ENCODE results near the gene HSP90AB1. TPM values are rescaled to one million over a fixed set of nuclear protein-coding genes. Genes with fewer than 3 reads are reported as not detected.

Gene HSP90AB1
- total and polyA plus RNA-seq, 9 of the 15 experiments (the other 6 are each of a cell fraction or from before 2014, with no cell fraction given) = 1,780 to 3,358 (median 2,262) TPM

DNA sequence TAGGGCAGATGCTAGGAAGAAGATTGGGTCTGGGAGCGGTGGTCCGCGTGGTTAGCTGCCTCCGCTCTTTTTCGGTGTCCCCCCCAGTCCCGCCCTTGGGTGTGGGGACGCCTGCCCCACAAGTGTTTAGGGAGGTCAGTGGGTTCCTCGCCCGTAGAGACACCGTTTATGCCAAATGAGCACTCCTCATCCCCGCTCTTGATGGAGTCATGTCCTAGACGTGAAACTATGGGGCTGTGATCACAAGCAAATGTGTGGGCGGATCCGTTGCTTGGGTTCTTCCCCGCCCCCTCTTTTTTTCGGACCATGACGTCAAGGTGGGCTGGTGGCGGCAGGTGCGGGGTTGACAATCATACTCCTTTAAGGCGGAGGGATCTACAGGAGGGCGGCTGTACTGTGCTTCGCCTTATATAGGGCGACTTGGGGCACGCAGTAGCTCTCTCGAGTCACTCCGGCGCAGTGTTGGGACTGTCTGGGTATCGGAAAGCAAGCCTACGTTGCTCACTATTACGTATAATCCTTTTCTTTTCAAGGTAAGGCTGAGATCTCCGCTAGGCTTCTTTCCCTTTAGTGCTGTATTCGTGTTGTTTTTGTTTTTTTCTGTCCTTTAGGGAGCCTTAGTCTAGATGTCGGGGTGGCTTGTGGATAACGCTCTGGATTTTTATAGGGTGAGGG, at the start of gene HSP90AB1 (continued):
- TF ChIP-seq HSF4 (CRISPR knock-in tag; IDR thresholded peaks at IDR 0.05; ENCODE audit: borderline replicate concordance) = no peak
- no peak for TF ChIP-seq GATA2 (CRISPR knock-in tag; IDR thresholded peaks at IDR 0.05)
- TF ChIP-seq, protein P1, sequence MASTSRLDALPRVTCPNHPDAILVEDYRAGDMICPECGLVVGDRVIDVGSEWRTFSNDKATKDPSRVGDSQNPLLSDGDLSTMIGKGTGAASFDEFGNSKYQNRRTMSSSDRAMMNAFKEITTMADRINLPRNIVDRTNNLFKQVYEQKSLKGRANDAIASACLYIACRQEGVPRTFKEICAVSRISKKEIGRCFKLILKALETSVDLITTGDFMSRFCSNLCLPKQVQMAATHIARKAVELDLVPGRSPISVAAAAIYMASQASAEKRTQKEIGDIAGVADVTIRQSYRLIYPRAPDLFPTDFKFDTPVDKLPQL (IDR thresholded peaks at IDR 0.05; ENCODE audit: extremely low read depth, insufficient read length) = peak; percentile 98
- TF ChIP-seq HOXB6 (CRISPR knock-in tag; IDR thresholded peaks at IDR 0.05; ENCODE audit: borderline replicate concordance) = no peak
- no peak for TF ChIP-seq SRSF1 (IDR thresholded peaks at IDR 0.05; ENCODE audit: low read depth, low read length)
- TF ChIP-seq KAT2B (IDR thresholded peaks at IDR 0.05; ENCODE audit: low read depth, low read length) = no peak
- peak; percentile 76; the same call in 1 of the 2 replicates for TF ChIP-seq NR1H2 (CRISPR knock-in tag; IDR thresholded peaks at IDR 0.05)
- TF ChIP-seq ZNF41 (CRISPR knock-in tag; conservative IDR thresholded peaks at IDR 0.05) = no peak
- no peak for TF ChIP-seq KDM2B (CRISPR knock-in tag; IDR thresholded peaks at IDR 0.05)
- peak; percentile 87 for TF ChIP-seq ARHGAP35 (IDR thresholded peaks at IDR 0.05; ENCODE audit: partially characterized antibody)
- no peak for TF ChIP-seq ZNF778 (CRISPR knock-in tag; IDR thresholded peaks at IDR 0.05)
- 0 out of 2 replicates have a peak, but pooled peaks have one; percentile 28 for TF ChIP-seq MIER1 (IDR thresholded peaks at IDR 0.05; ENCODE audit: low read depth)
- no peak for TF ChIP-seq SNAPC5 (CRISPR knock-in tag; IDR thresholded peaks at IDR 0.05)
- peak; percentile 100 for TF ChIP-seq SUPT5H (IDR thresholded peaks at IDR 0.05)
- TF ChIP-seq, protein P2, sequence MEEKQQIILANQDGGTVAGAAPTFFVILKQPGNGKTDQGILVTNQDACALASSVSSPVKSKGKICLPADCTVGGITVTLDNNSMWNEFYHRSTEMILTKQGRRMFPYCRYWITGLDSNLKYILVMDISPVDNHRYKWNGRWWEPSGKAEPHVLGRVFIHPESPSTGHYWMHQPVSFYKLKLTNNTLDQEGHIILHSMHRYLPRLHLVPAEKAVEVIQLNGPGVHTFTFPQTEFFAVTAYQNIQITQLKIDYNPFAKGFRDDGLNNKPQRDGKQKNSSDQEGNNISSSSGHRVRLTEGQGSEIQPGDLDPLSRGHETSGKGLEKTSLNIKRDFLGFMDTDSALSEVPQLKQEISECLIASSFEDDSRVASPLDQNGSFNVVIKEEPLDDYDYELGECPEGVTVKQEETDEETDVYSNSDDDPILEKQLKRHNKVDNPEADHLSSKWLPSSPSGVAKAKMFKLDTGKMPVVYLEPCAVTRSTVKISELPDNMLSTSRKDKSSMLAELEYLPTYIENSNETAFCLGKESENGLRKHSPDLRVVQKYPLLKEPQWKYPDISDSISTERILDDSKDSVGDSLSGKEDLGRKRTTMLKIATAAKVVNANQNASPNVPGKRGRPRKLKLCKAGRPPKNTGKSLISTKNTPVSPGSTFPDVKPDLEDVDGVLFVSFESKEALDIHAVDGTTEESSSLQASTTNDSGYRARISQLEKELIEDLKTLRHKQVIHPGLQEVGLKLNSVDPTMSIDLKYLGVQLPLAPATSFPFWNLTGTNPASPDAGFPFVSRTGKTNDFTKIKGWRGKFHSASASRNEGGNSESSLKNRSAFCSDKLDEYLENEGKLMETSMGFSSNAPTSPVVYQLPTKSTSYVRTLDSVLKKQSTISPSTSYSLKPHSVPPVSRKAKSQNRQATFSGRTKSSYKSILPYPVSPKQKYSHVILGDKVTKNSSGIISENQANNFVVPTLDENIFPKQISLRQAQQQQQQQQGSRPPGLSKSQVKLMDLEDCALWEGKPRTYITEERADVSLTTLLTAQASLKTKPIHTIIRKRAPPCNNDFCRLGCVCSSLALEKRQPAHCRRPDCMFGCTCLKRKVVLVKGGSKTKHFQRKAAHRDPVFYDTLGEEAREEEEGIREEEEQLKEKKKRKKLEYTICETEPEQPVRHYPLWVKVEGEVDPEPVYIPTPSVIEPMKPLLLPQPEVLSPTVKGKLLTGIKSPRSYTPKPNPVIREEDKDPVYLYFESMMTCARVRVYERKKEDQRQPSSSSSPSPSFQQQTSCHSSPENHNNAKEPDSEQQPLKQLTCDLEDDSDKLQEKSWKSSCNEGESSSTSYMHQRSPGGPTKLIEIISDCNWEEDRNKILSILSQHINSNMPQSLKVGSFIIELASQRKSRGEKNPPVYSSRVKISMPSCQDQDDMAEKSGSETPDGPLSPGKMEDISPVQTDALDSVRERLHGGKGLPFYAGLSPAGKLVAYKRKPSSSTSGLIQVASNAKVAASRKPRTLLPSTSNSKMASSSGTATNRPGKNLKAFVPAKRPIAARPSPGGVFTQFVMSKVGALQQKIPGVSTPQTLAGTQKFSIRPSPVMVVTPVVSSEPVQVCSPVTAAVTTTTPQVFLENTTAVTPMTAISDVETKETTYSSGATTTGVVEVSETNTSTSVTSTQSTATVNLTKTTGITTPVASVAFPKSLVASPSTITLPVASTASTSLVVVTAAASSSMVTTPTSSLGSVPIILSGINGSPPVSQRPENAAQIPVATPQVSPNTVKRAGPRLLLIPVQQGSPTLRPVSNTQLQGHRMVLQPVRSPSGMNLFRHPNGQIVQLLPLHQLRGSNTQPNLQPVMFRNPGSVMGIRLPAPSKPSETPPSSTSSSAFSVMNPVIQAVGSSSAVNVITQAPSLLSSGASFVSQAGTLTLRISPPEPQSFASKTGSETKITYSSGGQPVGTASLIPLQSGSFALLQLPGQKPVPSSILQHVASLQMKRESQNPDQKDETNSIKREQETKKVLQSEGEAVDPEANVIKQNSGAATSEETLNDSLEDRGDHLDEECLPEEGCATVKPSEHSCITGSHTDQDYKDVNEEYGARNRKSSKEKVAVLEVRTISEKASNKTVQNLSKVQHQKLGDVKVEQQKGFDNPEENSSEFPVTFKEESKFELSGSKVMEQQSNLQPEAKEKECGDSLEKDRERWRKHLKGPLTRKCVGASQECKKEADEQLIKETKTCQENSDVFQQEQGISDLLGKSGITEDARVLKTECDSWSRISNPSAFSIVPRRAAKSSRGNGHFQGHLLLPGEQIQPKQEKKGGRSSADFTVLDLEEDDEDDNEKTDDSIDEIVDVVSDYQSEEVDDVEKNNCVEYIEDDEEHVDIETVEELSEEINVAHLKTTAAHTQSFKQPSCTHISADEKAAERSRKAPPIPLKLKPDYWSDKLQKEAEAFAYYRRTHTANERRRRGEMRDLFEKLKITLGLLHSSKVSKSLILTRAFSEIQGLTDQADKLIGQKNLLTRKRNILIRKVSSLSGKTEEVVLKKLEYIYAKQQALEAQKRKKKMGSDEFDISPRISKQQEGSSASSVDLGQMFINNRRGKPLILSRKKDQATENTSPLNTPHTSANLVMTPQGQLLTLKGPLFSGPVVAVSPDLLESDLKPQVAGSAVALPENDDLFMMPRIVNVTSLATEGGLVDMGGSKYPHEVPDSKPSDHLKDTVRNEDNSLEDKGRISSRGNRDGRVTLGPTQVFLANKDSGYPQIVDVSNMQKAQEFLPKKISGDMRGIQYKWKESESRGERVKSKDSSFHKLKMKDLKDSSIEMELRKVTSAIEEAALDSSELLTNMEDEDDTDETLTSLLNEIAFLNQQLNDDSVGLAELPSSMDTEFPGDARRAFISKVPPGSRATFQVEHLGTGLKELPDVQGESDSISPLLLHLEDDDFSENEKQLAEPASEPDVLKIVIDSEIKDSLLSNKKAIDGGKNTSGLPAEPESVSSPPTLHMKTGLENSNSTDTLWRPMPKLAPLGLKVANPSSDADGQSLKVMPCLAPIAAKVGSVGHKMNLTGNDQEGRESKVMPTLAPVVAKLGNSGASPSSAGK (IDR thresholded peaks at IDR 0.05) = no peak; the same call in 1 of the 2 replicates
- TF ChIP-seq ETV1 (tag; conservative IDR thresholded peaks at IDR 0.05; ENCODE audit: low read depth) = no peak
- TF ChIP-seq SNIP1 (IDR thresholded peaks at IDR 0.05; ENCODE audit: low read depth) = peak; percentile 80
- no peak for TF ChIP-seq ZSCAN32 (CRISPR knock-in tag; IDR thresholded peaks at IDR 0.05)

All from K562 (cell line).